CD4-positive, alpha-beta T cell treated with Interleukin-17A for 4 hours (primary cell): Measurements from ENCODE around the gene MTREX.
"Not testable (repeated sequence)": the region's sequence is repeated elsewhere in the genome, so short reads cannot be mapped to it uniquely, and the experiment has no call there.

Source experiments
- DNase-seq: peaks from one replicate; pipeline ENCODE4 v3.0.0-alpha.2; 2020; ENCODE audit warnings: mixed read lengths

The MTREX gene

GRCh38 chr5:55307383-55308253 lies at the start of gene MTREX, which contains the start of gene DHX29:
TSS of gene MTREX (plus strand) at chr5:55307989. CDS start at chr5:55308014, 25 bp downstream.
TSS of gene DHX29 (minus strand) at chr5:55307694. CDS start at chr5:55307573, 121 bp downstream.
- peak; percentile 86 for DNase-seq

GRCh38 chr5:55258339-55258738 lies 49.5 kb upstream of the MTREX start:
- no peak for DNase-seq

DNA sequence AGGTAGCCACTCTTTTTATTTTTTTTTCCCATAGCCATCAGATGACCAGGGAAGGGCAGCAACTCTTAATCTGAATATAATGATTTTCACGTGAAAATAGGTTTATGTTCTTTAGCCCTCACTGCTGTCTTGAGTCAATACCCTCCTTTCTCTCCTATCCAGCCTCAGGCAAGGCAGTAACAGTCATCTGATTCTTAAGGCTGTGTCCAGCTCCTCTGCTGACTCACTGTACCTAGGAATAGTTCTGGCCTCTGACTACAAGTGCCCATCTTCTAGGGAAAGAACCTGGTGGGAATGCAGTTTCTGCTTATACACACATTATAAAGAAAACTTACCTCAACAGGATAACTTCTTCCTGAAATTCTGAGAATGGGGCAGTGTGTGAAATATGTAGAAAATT lies 31.0 kb upstream of the MTREX start:
- DNase-seq, result no peak

DNA sequence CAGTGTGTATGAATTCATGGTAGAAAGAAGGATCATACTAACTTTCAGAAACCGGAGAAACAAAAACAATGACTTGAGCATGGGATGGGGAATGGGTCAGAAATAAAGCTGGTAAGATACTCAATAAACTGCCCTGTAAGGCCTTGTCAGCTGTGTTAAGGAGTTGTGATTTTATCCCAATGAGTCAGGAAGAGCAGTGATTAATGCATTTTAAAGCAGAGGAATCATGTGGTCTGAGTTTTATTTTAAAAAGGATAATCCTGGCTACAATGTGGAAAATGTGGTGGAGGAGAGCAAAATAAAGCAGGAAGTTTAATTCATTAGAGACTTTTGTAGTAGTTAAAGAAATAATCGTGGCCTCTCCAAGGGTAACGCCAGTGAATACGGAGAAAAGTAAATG lies 29.0 kb upstream of the MTREX start:
- DNase-seq, result no peak

GRCh38 chr5:55286411-55286933 lies 21.3 kb upstream of the MTREX start:
- DNase-seq, result no peak

- DNase-seq, result no peak
Observed at GRCh38 chr5:55289808-55290207, 18.0 kb upstream of the MTREX start.

GRCh38 chr5:55290991-55291390 lies 16.8 kb upstream of the MTREX start:
- DNase-seq, result no peak

DNA sequence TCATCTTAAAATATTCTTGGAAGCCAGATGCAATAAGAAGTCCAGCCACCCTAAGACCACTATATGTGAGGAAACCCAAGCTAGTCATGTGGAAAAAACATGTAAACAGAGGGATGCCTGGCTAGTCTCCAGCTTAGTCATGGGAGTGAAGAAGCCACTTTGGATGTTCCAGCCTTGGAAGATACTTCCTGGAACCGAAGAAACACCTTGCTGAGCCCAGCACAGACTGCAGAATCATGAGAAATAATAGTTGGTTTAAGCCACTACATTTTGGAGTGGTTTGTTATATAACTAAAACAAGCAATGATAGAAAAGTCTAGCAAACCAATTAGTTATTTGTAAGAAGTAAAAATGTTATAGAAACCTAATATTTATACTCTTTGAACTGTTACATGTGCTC lies 12.9 kb upstream of the MTREX start:
- DNase-seq, result no peak

DNA sequence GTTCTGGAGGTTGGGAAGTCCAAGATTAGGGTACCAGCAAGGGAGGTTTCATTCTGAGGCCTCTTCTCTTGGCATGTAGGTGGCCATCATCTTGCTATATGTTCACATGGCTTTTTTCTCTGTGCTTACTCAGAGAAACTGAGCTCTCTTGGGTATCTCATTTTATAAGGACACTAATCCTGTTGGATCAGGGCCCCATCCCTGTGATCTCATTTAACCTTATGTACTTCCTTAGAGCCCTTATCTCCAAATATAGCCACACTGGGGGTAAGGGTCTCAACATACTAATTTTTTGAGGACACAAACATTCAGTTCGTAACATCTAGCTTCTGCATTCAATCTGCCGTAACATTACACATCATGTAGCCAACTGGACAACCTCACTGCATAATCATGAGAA lies 6.9 kb upstream of the MTREX start:
- DNase-seq, result no peak

- no peak for DNase-seq
Observed at GRCh38 chr5:55303238-55303690, 4.5 kb upstream of the MTREX start.

DNA sequence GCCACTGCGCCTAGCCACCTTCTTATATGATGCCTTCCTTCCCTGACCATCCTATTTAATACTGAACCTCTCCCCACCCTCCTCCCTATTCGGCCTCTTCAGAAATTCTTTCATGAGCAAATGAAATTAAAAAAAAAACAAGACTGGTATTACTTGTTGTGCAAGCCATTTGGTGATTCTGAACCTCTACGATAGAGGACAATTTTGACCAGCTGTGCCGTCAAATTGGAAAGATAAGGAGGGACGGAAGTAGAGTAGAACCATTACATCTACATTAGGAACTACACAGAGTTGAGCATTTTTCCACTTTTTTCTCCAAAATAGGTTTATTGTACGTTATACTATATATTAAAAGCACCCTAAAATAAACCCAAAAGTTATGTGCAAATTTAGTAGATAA lies 3.2 kb upstream of the MTREX start:
- DNase-seq, result no peak

DNA sequence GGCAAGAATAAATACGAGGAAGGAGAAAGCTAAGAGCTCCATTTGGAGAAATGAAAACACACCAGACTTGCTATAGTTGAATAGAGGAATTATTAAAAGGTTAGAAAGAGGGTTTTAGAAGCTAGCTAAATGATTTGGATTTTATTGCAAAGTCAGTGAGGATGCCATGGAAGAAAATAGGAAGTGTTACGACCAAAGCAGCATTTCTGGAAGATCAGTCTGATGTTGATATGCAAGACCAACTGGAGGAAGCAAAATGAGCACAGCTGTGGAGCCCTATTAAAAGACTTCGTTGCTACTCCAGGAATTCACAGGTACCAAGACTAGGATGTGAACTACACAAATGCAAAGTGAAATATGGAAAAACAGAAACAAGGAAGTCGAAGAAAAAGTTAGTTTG lies 2.4 kb upstream of the MTREX start:
- no peak for DNase-seq

GRCh38 chr5:55306641-55307382 lies 977 bp upstream of the MTREX start:
- DNase-seq, result no peak

DNA sequence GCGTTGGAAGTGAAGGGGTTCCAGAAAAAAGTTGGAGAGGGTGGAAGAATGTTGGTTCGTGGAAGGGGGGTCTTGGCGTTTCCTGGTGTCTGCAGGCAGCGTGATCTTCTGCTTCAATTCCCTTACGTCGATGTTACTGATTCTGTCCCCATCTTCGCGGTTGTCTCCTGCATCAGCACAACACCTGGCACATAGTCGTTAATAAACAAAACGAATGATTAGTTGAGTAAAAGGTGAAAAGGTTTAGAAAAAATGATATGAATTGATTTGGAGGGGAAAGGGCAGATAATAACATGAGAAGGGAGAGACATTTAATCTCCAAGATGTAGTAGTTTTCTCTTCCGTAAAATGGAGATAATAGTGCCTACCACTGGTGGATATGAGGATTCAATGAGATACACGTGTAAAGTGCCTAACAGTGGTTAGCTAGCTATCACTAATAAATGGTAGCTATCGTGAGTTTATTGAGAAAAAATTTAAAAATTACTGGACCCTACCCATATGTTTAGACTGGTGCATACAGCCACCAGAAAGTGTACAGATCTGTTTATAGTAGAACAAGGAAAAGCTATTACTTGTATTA lies 556 bp downstream of the MTREX start:
- DNase-seq, result peak; percentile 23

- no peak for DNase-seq
Observed at GRCh38 chr5:55313870-55314617, 6.3 kb downstream of the MTREX start.

DNA sequence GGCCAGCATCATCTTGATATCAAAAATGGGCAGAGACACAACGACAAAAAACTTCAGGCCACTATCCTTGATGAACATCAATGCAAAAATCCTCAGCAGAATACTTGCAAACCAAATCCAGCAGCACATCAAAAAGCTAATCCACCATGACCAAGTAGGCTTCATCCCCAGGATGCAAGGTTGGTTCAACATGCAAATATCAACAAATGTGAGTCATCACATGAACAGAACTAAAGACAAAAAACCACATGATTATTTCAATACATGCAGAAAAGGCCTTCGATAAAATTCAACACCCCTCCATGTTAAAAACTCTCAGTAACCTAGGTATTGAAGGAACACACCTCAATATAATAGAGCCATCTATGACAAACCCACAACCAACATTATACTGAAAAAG lies 8.5 kb downstream of the MTREX start:
- DNase-seq, result no peak

DNA sequence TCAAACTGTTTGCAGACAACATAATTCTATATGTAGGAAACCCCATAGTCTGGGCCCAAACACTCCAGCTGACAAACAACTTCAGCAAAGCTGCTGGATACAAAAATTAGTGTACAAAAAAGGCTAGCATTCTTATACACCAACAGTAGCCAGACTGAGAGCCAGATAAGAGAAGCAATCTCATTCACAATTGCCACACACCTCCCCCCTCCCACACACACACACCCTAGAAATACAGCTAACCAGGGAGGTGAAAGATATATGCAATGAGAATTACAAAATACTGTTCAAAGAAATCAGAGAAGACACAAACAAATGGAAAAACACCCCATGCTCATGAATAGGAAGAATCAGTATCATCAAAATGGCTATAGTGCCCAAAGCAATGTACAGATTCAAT lies 9.0 kb downstream of the MTREX start:
- no peak for DNase-seq

DNA sequence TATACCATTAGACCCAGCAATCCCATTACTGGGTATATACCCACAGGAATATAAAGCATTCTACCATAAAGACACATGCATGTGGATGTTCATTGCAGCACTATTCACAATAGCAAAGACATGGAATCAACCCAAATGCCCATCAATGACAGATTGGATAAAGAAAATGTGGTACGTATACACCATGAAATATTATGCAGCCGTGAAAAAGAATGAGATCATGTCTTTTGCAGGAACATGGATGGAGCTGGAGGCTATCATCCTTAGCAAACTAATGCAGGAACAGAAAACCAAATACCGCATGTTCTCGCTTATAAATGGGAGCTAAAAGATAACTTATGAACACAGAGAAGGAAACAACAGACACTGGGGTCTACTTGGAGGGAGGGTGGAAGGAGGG lies 10.4 kb downstream of the MTREX start:
- not testable (repeated sequence) for DNase-seq

DNA sequence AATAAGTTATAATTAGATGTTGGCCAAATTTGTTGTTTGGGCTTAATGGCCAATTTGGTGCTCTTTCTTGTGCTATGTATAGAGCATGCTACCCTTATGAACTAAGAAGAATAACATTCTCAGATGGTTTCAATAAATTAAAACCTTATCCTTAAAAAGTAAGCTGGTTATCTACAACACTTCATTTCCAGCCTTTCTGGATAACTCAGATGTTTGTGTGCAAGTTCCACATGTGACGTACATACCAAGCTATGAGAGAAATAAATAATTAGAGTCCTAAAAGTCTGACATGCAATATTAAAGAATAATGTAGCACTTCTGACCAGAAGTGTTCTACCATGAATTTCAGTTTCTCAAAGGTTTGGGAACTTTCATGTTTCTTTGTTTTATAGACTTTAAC lies 11.7 kb downstream of the MTREX start:
- no peak for DNase-seq

GRCh38 chr5:55320571-55320970 lies 12.8 kb downstream of the MTREX start:
- no peak for DNase-seq

DNA sequence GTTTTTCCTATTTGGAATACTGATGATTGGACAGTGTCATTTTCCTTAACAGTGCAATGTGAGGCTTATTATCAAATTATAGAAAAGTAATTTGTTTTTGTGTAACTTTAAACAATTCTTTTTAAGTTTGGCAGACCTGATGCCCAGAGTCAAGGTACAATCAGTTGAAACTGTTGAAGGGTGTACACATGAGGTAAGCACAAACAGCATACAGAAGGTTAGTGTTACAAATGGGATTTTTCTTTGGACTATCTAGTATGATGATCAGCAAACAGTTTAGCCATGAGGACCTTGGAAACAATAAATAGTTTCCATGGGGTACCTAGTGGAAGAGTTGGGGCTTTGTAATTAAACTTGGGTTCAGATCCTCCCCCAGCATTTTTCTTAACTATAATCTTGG lies 16.2 kb downstream of the MTREX start:
- no peak for DNase-seq

GRCh38 chr5:55324815-55325418 lies 17.1 kb downstream of the MTREX start:
- no peak for DNase-seq
